CD4-positive, alpha-beta T cell treated with Interleukin-12 subunit alpha and Interleukin-12 subunit beta, for 1 hour (primary cell): ENCODE results near the gene GALNT6.

Experiments
- DNase-seq: peaks from one replicate; pipeline ENCODE4 v3.0.0-alpha.2; 2020

The GALNT6 gene

DNA sequence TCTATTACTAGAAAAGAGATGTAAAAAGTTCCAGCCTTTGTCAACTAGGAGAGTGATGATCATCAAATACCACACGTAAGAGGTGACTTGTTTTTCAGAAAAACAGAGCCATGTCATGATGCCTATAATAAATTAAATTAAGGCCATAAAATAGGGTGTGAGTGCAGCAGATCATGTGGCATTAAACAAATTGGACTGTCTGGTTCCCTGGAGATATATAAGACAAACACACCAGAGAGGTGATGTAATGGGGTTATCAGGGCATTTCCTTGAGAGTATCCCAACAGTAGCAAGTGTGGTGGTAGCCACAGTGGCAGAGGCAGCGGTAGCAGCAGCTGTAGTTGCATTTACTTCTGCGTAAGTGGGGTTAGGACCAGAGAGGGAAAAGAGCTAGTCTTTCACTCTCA is 14.6 kb upstream of the GALNT6 start:
- no peak for DNase-seq

- DNase-seq, result no peak
Observed at GRCh38 chr12:51404627-51405026, 13.4 kb upstream of the GALNT6 start.

DNA sequence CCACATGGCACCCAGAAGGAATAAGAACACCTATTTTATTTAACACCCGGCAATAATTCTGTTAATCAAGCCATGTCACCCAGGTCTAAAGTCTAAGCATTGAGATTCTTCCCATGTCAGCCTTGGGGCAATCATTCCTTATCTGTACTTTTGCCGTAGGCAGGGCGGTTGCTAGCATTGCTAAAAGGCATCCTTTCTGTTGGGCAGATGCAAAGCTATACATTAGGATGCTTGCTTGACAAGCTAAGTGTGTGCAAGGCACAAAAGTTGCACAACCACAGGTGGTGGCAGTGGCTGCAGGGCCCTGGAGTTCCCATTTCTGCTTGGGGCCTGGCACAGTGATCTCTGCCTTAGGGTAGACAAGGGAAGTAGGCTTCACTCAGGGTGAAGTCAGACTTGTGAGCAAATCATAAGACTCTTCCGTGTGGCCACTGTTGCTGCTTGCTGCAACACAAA is 12.5 kb upstream of the GALNT6 start:
- no peak for DNase-seq

GRCh38 chr12:51403159-51403558 is 12.0 kb upstream of the GALNT6 start:
- DNase-seq, result no peak

GRCh38 chr12:51401900-51402299 is 10.7 kb upstream of the GALNT6 start:
- no peak for DNase-seq

GRCh38 chr12:51401486-51401885 is 10.3 kb upstream of the GALNT6 start:
- no peak for DNase-seq

GRCh38 chr12:51401020-51401419 is 9.8 kb upstream of the GALNT6 start:
- DNase-seq, result no peak

DNA sequence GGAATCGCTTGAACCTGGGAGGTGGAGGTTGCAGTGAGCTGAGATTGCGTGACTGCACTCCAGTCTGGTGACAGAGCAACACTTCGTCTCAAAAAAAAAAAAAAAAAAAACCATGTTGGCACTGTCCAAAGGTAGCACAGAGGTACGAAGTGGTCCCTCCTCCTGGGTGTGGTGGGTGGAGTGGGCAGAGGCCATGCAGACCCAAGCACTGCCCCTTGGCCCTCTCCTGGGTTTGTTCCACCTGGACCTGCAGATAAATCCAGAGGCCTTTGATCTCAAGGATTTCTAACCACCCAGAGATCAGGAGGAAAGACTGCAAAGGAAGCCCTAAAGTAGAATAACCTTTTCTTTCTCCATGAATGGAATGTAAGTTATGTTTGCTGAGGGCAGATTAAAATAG is 8.7 kb upstream of the GALNT6 start:
- no peak for DNase-seq

- no peak for DNase-seq
Observed at GRCh38 chr12:51397670-51398069, 6.5 kb upstream of the GALNT6 start.

GRCh38 chr12:51395283-51396230 is 4.4 kb upstream of the GALNT6 start:
- peak; percentile 28 for DNase-seq

DNA sequence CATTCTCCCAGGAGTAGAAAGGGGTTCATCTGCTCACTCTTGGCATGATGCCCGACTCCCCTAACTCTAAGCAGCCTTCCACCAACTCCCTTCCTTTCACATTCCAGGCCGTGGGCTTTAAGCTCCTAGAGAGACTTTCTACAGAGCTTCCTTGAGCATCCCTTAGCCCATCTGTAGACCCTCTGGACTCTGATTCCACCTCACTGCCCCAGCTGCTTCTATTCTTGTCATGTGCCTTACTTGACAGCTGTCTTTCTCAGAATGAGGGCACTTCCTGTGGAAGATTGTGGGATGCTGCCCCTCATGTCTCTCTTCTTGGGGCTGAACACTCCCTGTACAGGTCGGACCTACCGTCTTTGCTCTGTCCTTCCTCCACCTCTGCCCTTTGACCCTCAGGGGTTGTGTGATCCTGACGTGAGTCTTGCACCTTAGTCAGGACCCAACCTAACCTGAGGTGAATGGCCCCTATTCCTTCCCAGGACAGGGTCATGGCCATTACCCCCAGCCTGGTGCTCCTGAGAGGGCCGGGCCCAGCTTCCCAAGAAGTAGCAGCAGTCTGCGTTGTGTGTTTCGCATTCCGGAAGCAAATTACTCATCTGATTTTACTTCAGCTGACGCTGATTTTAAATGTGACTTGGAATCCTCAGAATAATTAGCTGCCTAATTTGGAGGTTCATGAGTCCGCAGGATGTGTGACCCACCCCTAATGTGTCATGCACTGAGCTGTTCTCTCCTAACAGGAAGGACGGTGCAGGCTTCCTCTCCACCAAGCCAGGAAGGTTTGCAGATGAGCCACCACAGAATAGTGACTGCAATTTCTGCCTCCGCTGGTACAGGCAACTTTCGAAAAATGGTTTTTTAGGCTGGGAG is 2.7 kb upstream of the GALNT6 start:
- DNase-seq, result peak; percentile 59

GRCh38 chr12:51392556-51393237 is 1.5 kb upstream of the GALNT6 start:
- no peak for DNase-seq

DNA sequence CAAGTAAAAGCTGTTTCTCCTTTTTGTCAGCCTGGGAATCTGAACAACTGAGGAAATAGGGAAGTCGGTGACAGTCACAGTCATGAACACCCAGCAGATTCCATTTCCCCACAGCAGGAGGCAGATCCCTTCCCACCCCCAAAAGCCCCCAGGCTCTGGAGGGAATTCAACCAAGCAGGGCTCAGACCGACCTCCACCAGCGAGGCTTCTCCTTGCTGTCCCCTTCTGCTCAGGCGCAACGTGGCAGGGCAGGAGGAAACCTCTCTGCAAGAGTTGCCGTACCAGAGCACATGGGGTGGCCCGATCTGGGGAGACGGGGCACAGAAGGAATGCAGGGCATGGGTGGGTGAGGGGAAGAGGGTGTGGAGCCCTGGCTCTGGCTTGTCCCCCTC is 319 bp downstream of the GALNT6 start:
- DNase-seq, result no peak

DNA sequence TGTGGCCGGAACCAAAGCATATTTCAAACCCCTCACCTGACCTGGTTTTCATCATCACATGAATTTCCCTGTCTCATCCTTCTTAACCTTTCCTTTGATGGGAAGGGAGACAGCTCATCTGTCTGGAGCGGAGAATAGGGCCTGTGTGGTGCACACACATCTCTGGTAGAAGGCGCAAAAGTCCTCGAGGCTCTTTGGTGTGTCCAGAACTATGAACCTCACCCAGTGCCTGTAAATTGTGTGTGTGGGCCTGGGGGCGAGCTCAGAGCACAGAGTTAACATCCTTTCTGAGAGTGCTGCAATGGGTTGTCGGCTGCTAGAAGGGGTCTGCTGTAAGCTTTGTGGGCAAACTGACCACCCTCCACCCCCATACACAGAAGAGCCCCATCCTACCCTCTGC is 749 bp downstream of the GALNT6 start:
- no peak for DNase-seq

- no peak for DNase-seq
Observed at GRCh38 chr12:51389302-51389999, 1.8 kb downstream of the GALNT6 start.

GRCh38 chr12:51388846-51389245 is 2.4 kb downstream of the GALNT6 start:
- DNase-seq, result no peak

GRCh38 chr12:51388069-51388799 is 3.0 kb downstream of the GALNT6 start:
- DNase-seq, result no peak

- DNase-seq, result no peak
Observed at GRCh38 chr12:51386351-51386750, 4.9 kb downstream of the GALNT6 start.

DNA sequence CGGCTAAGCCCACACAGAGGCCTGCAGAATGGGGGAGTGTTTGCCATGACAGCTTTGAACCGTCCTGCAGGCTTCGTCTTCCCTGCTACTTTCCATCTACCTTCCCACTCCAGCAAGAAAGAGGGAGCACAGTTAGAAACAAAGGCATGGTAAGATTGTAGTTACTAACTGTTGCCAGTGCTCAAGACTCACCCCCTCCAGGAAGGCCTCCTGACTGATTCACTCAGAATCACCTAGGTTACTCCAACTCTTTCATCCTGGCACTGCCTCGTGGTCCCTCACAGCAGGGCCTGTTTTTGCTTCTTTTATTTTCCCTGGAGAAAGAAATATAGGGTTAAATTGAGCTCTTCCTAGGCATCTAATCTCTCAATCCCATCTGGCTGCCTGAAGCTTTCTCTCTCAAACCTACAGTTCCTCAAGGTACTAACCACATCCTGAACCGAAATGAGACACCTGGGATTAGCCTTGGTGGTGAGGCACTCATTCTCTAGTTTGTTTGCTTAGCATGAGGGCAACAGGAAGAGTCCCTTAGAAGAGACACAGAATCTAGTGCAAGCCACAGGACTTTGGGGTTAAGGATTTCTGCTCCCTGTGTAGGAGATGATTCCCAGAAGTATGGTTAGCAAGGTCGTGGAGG is 7.8 kb downstream of the GALNT6 start:
- DNase-seq, result no peak

DNA sequence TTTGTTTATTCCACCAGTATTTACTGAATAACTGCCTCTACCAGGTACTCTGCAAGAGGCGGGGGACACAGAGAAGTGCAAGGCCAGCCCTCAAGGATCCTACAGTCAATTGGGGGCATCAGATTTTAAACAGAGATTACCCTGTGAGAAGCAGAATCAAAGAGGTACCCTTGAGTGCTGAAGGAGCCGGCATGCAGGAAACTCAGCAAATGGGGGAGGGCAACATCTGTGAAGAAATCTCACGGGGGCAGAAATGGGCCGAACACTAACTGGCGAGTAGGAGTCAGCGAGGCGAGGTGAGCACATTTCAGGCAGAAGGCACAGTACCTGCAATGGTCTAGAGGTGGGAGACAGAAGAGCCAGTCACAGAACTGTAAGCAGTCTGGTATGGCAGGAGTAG is 9.0 kb downstream of the GALNT6 start:
- DNase-seq, result no peak
